GM23338 (cell line): Measurements from ENCODE around the gene MIA. TPM values are rescaled to one million over a fixed set of nuclear protein-coding genes. Genes with fewer than 3 reads are reported as not detected.
"Not testable (repeated sequence)": the region's sequence is repeated elsewhere in the genome, so short reads cannot be mapped to it uniquely, and the experiment has no call there.

ENCODE experiments used
- ATAC-seq: fragments of 200-7000 bp; cut with Tn5 transposase; 3 replicates; pipeline ENCODE4 v1.9.1; 2020
- DNase-seq: peaks from one replicate; pipeline ENCODE4 v3.0.0-alpha.2; 2015; ENCODE audit warnings: low spot score
- H2AFZ ChIP-seq: fragments of 200-600 bp; sonication (generic); 2 replicates; pipeline ENCODE4 v1.8.0; 2016; ENCODE audit warnings: antibody characterized with exemption, mild to moderate bottlenecking, moderate library complexity
- H3F3A ChIP-seq: fragments of 200-600 bp; sonication (generic); replicated peaks from 2 replicates; pipeline ENCODE4 v1.8.0; 2017; ENCODE audit warnings: antibody characterized with exemption, mixed run types, low read depth
- H3K27ac ChIP-seq: fragments of 200-600 bp; sonication (generic); 2 replicates; pipeline ENCODE4 v1.6.1; 2016; ENCODE audit warnings: low read depth
- H3K27me3 ChIP-seq: fragments of 200-600 bp; sonication (generic); 2 replicates; pipeline ENCODE4 v1.8.0; 2016; ENCODE audit warnings: mild to moderate bottlenecking, mixed run types, moderate library complexity; ENCODE audit not compliant: insufficient read depth
- H3K36me3 ChIP-seq: fragments of 200-600 bp; sonication (generic); 2 replicates; pipeline ENCODE4 v1.8.0; 2016; ENCODE audit warnings: mild to moderate bottlenecking; ENCODE audit not compliant: insufficient read depth
- H3K4me1 ChIP-seq: fragments of 200-600 bp; sonication (generic); 2 replicates; pipeline ENCODE4 v1.8.0; 2016; ENCODE audit warnings: mild to moderate bottlenecking, moderate library complexity; ENCODE audit not compliant: insufficient read depth
- H3K4me2 ChIP-seq: fragments of 200-600 bp; sonication (generic); 2 replicates; pipeline ENCODE4 v1.7.1; 2017; ENCODE audit warnings: mixed run types
- H3K4me3 ChIP-seq: fragments of 200-600 bp; sonication (generic); 2 replicates; pipeline ENCODE4 v1.6.1; 2016; ENCODE audit warnings: mixed run types
- H3K79me2 ChIP-seq: fragments of 200-600 bp; sonication (generic); replicated peaks from 2 replicates; pipeline ENCODE4 v1.8.0; 2017; ENCODE audit warnings: mild to moderate bottlenecking; ENCODE audit not compliant: insufficient read depth
- H3K9me2 ChIP-seq: fragments of 200-600 bp; sonication (generic); 2 replicates; pipeline ENCODE4 v1.8.0; 2017; ENCODE audit not compliant: insufficient read depth
- H4K20me1 ChIP-seq: fragments of 200-600 bp; sonication (generic); replicated peaks from 2 replicates; pipeline ENCODE4 v1.8.0; 2017; ENCODE audit warnings: mild to moderate bottlenecking; ENCODE audit not compliant: insufficient read depth
- H3K27ac Mint-ChIP-seq: 2 replicates; pipeline ENCODE4 v1.8.0; 2020; ENCODE audit warnings: inconsistent platforms, mild to moderate bottlenecking, moderate library complexity, mixed read lengths
- H3K27me3 Mint-ChIP-seq: 3 replicates; pipeline ENCODE4 v1.8.0; 2022; ENCODE audit warnings: low read depth, mild to moderate bottlenecking, moderate library complexity, mixed read lengths, inconsistent platforms; ENCODE audit not compliant: insufficient read depth, poor library complexity
- H3K36me3 Mint-ChIP-seq: 3 replicates; pipeline ENCODE4 v1.8.0; 2021; ENCODE audit warnings: low read depth, mild to moderate bottlenecking, inconsistent platforms, moderate library complexity, mixed read lengths
- H3K4me1 Mint-ChIP-seq: 3 replicates; pipeline ENCODE4 v1.8.0; 2020; ENCODE audit warnings: mild to moderate bottlenecking, inconsistent platforms, mixed read lengths
- H3K4me3 Mint-ChIP-seq: 3 replicates; pipeline ENCODE4 v1.8.0; 2021; ENCODE audit warnings: moderate library complexity, mild to moderate bottlenecking, inconsistent platforms, mixed read lengths
- H3K9me3 Mint-ChIP-seq: 3 replicates; pipeline ENCODE4 v1.8.0; 2020; ENCODE audit warnings: moderate library complexity, mild to moderate bottlenecking, inconsistent platforms, mixed read lengths
- ETS1 ChIP-seq: IDR thresholded peaks from 2 replicates; pipeline ENCODE4 v1.6.1; 2016; ENCODE audit warnings: antibody characterized with exemption
- EZH2 ChIP-seq: fragments of 200-600 bp; sonication (generic); IDR thresholded peaks from one replicate; pipeline ENCODE4 v1.8.0; 2017; ENCODE audit warnings: antibody characterized with exemption, mild to moderate bottlenecking, low read depth; ENCODE audit not compliant: unreplicated experiment
- EZH2phosphoT487 ChIP-seq: fragments of 200-600 bp; sonication (generic); IDR thresholded peaks from one replicate; pipeline ENCODE4 v1.8.1; 2018; ENCODE audit warnings: antibody characterized with exemption; ENCODE audit not compliant: unreplicated experiment
- NANOG ChIP-seq: IDR thresholded peaks from 2 replicates; pipeline ENCODE4 v1.6.1; 2016; ENCODE audit warnings: antibody characterized with exemption, borderline replicate concordance
- POLR2AphosphoS5 ChIP-seq: IDR thresholded peaks from 2 replicates; pipeline ENCODE4 v1.6.1; 2016; ENCODE audit warnings: antibody characterized with exemption, low read depth
- STAT1 ChIP-seq: IDR thresholded peaks from one replicate; pipeline ENCODE4 v1.6.1; 2016; ENCODE audit warnings: antibody characterized with exemption; ENCODE audit not compliant: unreplicated experiment
- ZNF462 ChIP-seq: fragments of 250-450 bp; sonication (Bioruptor Pico); IDR thresholded peaks from 2 replicates; pipeline ENCODE4 v1.5.0; 2020; ENCODE audit warnings: mild to moderate bottlenecking, moderate library complexity
- polyA plus RNA-seq: library from polyadenylated mRNA; unstranded; fragments of >200 nt; fragmentation: Nextera tagmentation; extraction: Ambion mirVana; gene quantifications from 2 replicates; pipeline ENCODE4 v1.2.1, GENCODE V29; 2016
- total RNA-seq: library from RNA; depleted of rRNA; stranded (reverse); fragments of >200 nt; shearing (Covaris generic); gene quantifications from 2 replicates; pipeline ENCODE4 v1.2.3, GENCODE V29; 2014
- TF ChIP-seq, protein P1 (sequence below): IDR thresholded peaks from one replicate; pipeline ENCODE4 v1.6.1; 2018; ENCODE audit warnings: antibody characterized with exemption; ENCODE audit not compliant: unreplicated experiment
- TF ChIP-seq, protein P2 (sequence below), 2 experiments: fragments of 200-600 bp in 1 of 2; sonication (generic) in 1 of 2; conservative IDR thresholded peaks; 2 replicates each; pipeline versions ENCODE4 v1.5.1 to v1.6.1; 2016 to 2017; ENCODE audit warnings: antibody characterized with exemption in 2 of 2, low read depth in 2 of 2, mild to moderate bottlenecking in 2 of 2, moderate library complexity in 1 of 2

Gene MIA
- total and polyA plus RNA-seq, 2 experiments from 2014 or later: not detected

- Histone ChIP-seq H3K4me1 (peaks cover 5% of the 10 kb centered on the region), H3K4me2 (no peak overlapping the region), H3K27ac (no peak overlapping the region), H3K4me3 (no peak overlapping the region), H2AFZ (no peak overlapping the region), H3K9me2 (no peaks in the 10 kb centered on the region), H3K27me3 (no peaks in the 10 kb centered on the region), H3K36me3 (no peaks in the 10 kb centered on the region), H3F3A (no peaks in the 10 kb centered on the region; the same call in 1 of the 2 replicates), H4K20me1 (no peaks in the 10 kb centered on the region), H3K79me2 (peaks cover 5% of the 10 kb centered on the region)
- Mint-ChIP-seq H3K4me3 (no peak overlapping the region), H3K4me1 (peaks cover 14% of the 10 kb centered on the region), H3K36me3 (peaks cover 12% of the 10 kb centered on the region), H3K27ac (no peak overlapping the region), H3K9me3 (no peaks in the 10 kb centered on the region; the same call in 2 of the 3 replicates), H3K27me3 (peaks cover 10% of the 10 kb centered on the region)
- ATAC-seq (no peak), DNase-seq (no peak)
- TF ChIP-seq POLR2AphosphoS5: no peak
- TF ChIP-seq, protein P1, sequence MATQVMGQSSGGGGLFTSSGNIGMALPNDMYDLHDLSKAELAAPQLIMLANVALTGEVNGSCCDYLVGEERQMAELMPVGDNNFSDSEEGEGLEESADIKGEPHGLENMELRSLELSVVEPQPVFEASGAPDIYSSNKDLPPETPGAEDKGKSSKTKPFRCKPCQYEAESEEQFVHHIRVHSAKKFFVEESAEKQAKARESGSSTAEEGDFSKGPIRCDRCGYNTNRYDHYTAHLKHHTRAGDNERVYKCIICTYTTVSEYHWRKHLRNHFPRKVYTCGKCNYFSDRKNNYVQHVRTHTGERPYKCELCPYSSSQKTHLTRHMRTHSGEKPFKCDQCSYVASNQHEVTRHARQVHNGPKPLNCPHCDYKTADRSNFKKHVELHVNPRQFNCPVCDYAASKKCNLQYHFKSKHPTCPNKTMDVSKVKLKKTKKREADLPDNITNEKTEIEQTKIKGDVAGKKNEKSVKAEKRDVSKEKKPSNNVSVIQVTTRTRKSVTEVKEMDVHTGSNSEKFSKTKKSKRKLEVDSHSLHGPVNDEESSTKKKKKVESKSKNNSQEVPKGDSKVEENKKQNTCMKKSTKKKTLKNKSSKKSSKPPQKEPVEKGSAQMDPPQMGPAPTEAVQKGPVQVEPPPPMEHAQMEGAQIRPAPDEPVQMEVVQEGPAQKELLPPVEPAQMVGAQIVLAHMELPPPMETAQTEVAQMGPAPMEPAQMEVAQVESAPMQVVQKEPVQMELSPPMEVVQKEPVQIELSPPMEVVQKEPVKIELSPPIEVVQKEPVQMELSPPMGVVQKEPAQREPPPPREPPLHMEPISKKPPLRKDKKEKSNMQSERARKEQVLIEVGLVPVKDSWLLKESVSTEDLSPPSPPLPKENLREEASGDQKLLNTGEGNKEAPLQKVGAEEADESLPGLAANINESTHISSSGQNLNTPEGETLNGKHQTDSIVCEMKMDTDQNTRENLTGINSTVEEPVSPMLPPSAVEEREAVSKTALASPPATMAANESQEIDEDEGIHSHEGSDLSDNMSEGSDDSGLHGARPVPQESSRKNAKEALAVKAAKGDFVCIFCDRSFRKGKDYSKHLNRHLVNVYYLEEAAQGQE: no peak
- no peak for TF ChIP-seq STAT1
- TF ChIP-seq NANOG: no peak
- TF ChIP-seq ZNF462 (CRISPR knock-in tag): no peak
- no peak for TF ChIP-seq EZH2phosphoT487
- TF ChIP-seq, protein P2, sequence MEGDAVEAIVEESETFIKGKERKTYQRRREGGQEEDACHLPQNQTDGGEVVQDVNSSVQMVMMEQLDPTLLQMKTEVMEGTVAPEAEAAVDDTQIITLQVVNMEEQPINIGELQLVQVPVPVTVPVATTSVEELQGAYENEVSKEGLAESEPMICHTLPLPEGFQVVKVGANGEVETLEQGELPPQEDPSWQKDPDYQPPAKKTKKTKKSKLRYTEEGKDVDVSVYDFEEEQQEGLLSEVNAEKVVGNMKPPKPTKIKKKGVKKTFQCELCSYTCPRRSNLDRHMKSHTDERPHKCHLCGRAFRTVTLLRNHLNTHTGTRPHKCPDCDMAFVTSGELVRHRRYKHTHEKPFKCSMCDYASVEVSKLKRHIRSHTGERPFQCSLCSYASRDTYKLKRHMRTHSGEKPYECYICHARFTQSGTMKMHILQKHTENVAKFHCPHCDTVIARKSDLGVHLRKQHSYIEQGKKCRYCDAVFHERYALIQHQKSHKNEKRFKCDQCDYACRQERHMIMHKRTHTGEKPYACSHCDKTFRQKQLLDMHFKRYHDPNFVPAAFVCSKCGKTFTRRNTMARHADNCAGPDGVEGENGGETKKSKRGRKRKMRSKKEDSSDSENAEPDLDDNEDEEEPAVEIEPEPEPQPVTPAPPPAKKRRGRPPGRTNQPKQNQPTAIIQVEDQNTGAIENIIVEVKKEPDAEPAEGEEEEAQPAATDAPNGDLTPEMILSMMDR (conservative IDR thresholded peaks at IDR 0.05; ENCODE audit: low read depth in 2 of 2): no peak
- no peak for TF ChIP-seq EZH2
- TF ChIP-seq ETS1: no peak
These were observed 8.4 kb downstream of the MIA start for GRCh38 chr19:40783711-40784110.

DNA sequence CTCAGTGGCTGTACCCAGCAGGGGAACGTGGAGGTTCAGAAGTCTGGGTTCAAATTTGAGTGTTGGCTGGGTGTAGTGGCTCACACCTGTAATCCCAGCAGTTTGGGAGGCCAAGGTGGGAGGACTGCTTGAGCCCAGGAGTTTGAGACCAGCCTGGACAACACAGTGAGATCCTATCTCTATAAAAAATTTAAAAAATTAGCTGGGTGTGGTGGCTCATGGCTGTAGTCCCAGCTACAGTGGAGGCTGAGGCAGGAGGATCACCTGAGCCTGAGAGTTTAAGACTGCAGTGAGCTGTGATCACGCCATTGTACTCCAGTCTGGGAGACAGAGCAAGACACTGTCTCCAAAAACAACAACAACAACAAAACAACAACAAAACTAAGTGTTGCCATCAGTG lies 8.8 kb downstream of the MIA start:
- H3K27me3 Mint-ChIP-seq, H3K4me3 ChIP-seq, H3K79me2 ChIP-seq, H3K27ac ChIP-seq, H3K9me3 Mint-ChIP-seq, H3K27me3 ChIP-seq, H3K4me3 Mint-ChIP-seq, H4K20me1 ChIP-seq, H2AFZ ChIP-seq, ATAC-seq, H3K27ac Mint-ChIP-seq, DNase-seq, H3K9me2 ChIP-seq, H3K36me3 ChIP-seq, H3K4me1 ChIP-seq, H3K4me2 ChIP-seq, H3F3A ChIP-seq: not testable (repeated sequence)
- peaks cover 11% of the 10 kb centered on the region for H3K4me1 Mint-ChIP-seq
- H3K36me3 Mint-ChIP-seq: peaks cover 12% of the 10 kb centered on the region
